Sigmoid colon (tissue), 7 donors: ENCODE measurements around the gene LILRA1. TPM values are rescaled to one million over a fixed set of nuclear protein-coding genes. Genes with fewer than 3 reads are reported as not detected.

Experiments used
- DNase-seq: peaks from one replicate; pipeline ENCODE4 v3.0.0-alpha.2; 2019
- H3K27ac ChIP-seq, 4 donors: fragments of 200-600 bp; sonication (generic); one replicate each; pipeline ENCODE4 v1.5.1; 2016 to 2019; ENCODE audit warnings: mild to moderate bottlenecking in 1 of 4
- H3K27me3 ChIP-seq, 3 donors: fragments of 200-600 bp; sonication (generic); one replicate each; pipeline ENCODE4 v1.5.1; 2019; ENCODE audit warnings: mild to moderate bottlenecking in 1 of 3
- H3K36me3 ChIP-seq, 4 donors: fragments of 200-600 bp; sonication (generic); one replicate each; pipeline ENCODE4 v1.5.1; 2016 to 2019
- H3K4me1 ChIP-seq, 4 donors: fragments of 200-600 bp; sonication (generic); one replicate each; pipeline ENCODE4 v1.5.1; 2017 to 2019
- H3K4me3 ChIP-seq, 4 donors: fragments of 200-600 bp; sonication (generic); one replicate each; pipeline ENCODE4 v1.5.1; 2017 to 2019; ENCODE audit warnings: mild to moderate bottlenecking in 2 of 4, moderate library complexity in 1 of 4
- H3K9me3 ChIP-seq, 4 donors: fragments of 200-600 bp in 3 of 4; sonication (generic) in 3 of 4; one replicate each; pipeline versions ENCODE4 v1.5.1 to v1.6.1; 2013 to 2019
- EP300 ChIP-seq, 4 donors: sonication (generic); formaldehyde crosslinking; IDR thresholded peaks; one replicate each; pipeline ENCODE4 v1.6.1; 2017; ENCODE audit warnings: antibody characterized with exemption in 4 of 4
- POLR2A ChIP-seq, 2 donors: fragments of 450-650 bp; IDR thresholded peaks; one replicate each; pipeline ENCODE4 v1.6.1; 2016; ENCODE audit warnings: antibody characterized with exemption in 2 of 2, mild to moderate bottlenecking in 2 of 2, moderate library complexity in 2 of 2
- POLR2AphosphoS5 ChIP-seq, 4 donors: sonication (generic); formaldehyde crosslinking; IDR thresholded peaks; one replicate each; pipeline ENCODE4 v1.6.1; 2017; ENCODE audit warnings: antibody characterized with exemption in 4 of 4
- WGBS, 2 donors: extraction: QIAGEN DNeasy Blood & Tissue Kit; methylation state at CpG; one replicate each; pipeline ENCODE4 v1.1.7; 2013; 5-methylcytosine and 5-hydroxymethylcytosine counted together
- intact Hi-C: fragments of 100-400 bp; cut with DNase I; formaldehyde crosslinking; loops from one replicate; pipeline ENCODE4 v1.15.1; 2023
- polyA plus RNA-seq, 3 donors: library from polyadenylated mRNA; stranded (reverse); fragments of 200-250 nt; gene quantifications; one replicate each; pipeline ENCODE4 v1.2.3, GENCODE V29; 2013
- total RNA-seq, 4 donors: library from RNA; depleted of rRNA; stranded (reverse); fragments of >200 nt; gene quantifications; one replicate each; pipeline ENCODE4 v1.1.0, GENCODE V29; 2016
- TF ChIP-seq, protein P1 (sequence below), 4 experiments: fragments of 450-650 bp in 3 of 4; fragments of 200-600 bp in 1 of 4; IDR thresholded peaks; one replicate each; pipeline ENCODE4 v1.5.1; 2016 to 2019; ENCODE audit warnings: antibody characterized with exemption in 4 of 4, mild to moderate bottlenecking in 3 of 4, moderate library complexity in 2 of 4
- donor health status: healthy with polysubstance abuse.
- donor health status: Bipolar disorder and iron deficiency.
- donor health status: healthy.

The LILRA1 gene
- total and polyA plus RNA-seq, 7 donors, result 0.54 to 2.3 (median 0.71) TPM; not detected in 2

DNA sequence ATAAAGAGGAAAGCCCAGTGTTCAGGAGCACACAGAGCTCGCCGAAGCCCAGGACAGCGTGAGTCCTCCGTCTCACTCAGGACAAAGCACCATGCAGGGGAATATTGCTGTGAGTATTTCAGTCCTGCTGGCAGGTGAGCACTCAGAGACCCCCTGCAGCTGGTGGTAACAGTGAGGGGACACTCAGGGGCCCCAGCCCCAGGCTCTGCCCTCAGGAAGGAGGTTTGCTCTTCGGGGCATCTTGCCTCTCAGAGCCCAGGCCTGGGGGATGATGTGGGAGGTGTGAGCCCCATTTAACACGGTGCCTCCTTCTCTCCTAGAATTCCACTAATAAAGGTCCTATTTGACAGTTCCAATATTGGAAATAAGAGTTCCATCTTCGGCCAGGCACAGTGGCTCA, 14.8 kb downstream of the LILRA1 start:
- Histone ChIP-seq H3K36me3 (no peaks in the 10 kb centered on the region), H3K27ac (no peak overlapping the region), H3K4me3 (no peak overlapping the region), H3K9me3 (peaks cover 0 to 7% (median 1%) of the 10 kb centered on the region in 4 donors), H3K27me3 (no peaks in the 10 kb centered on the region), H3K4me1 (no peaks in the 10 kb centered on the region)
- WGBS, 2 donors, result 81 to 86% methylated on average over 7 of the region's 7 CpGs
- intact Hi-C loops, result no loop called here
- TF ChIP-seq POLR2AphosphoS5 (IDR thresholded peaks at IDR 0.05) (no peak), EP300 (IDR thresholded peaks at IDR 0.05) (no peak), POLR2A (IDR thresholded peaks at IDR 0.05) (no peak)
- TF ChIP-seq, protein P1, sequence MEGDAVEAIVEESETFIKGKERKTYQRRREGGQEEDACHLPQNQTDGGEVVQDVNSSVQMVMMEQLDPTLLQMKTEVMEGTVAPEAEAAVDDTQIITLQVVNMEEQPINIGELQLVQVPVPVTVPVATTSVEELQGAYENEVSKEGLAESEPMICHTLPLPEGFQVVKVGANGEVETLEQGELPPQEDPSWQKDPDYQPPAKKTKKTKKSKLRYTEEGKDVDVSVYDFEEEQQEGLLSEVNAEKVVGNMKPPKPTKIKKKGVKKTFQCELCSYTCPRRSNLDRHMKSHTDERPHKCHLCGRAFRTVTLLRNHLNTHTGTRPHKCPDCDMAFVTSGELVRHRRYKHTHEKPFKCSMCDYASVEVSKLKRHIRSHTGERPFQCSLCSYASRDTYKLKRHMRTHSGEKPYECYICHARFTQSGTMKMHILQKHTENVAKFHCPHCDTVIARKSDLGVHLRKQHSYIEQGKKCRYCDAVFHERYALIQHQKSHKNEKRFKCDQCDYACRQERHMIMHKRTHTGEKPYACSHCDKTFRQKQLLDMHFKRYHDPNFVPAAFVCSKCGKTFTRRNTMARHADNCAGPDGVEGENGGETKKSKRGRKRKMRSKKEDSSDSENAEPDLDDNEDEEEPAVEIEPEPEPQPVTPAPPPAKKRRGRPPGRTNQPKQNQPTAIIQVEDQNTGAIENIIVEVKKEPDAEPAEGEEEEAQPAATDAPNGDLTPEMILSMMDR (IDR thresholded peaks at IDR 0.05), result no peak
- no peak for DNase-seq

DNA sequence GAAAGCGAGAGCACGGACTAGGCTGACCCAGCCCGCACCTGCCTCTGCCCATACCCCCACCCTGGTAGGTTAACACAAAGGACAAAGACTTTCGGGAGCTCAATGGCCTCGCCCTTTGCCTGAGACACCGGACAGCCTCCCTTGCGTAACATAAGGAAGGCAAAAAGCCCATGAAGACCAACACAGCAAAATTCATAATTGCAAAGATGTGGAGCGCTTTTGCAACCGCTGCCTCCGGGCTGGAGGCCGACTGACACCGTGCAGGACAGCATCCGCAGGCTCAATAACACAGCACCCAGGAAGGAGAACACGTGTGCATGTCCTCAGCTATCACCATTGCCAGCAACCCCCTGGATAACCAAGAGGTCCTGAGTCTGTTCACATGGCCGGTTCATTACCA, 15.4 kb downstream of the LILRA1 start:
- TF ChIP-seq POLR2AphosphoS5 (IDR thresholded peaks at IDR 0.05), result no peak
- no peak for TF ChIP-seq EP300 (IDR thresholded peaks at IDR 0.05)
- TF ChIP-seq POLR2A (IDR thresholded peaks at IDR 0.05), result no peak
- TF ChIP-seq, protein P1 (IDR thresholded peaks at IDR 0.05), result no peak
- intact Hi-C loops, result no loop called here
- no peak for DNase-seq
- 87 to 88% methylated on average over 15 of the region's 15 CpGs for WGBS, 2 donors
- Histone ChIP-seq H3K36me3 (no peaks in the 10 kb centered on the region), H3K9me3 (peaks cover 0 to 7% (median 1%) of the 10 kb centered on the region in 4 donors), H3K4me3 (no peak overlapping the region), H3K4me1 (no peaks in the 10 kb centered on the region), H3K27me3 (no peaks in the 10 kb centered on the region), H3K27ac (no peak overlapping the region)

DNA sequence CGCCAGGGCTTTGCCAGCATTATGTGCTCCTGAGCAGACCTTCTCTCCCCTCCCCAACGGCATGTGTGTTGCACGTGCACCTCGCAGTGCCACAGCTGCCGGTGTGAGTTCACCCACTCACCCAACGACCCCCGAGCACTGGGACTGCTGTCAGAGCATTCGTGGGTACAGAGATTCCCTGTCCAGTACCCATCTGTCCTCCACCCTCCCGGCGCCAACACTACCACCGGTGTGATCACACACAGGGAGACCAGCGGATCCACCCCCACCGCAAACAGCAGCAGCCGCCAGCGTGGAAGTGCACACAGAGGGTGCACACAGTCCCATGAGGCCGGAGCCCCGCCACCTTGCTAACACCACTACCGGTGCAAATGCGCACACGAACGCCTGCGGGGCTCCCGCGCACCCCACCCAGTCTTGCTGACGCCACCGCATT, 15.9 kb downstream of the LILRA1 start:
- 86 to 88% methylated on average over 26 of the region's 26 CpGs for WGBS, 2 donors

DNA sequence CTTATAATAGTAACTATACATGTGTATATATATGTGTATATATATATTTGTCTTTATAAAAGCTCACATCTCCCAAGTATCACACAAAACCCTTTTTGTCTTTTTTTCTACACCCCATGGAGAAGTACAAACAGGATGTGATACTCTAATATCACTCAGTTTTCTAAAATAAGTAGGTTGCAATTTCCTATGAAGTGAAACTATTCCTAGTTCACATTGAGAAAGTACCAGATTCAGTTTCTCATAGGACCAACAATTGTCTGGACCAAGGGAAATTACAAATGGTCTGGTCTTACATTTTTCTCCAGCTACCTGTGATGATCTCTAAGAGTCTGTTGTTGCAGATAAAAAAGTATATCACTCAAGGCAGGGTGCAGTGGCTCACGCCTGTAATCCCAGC, 19.0 kb downstream of the LILRA1 start:
- Histone ChIP-seq H3K4me3 (no peak overlapping the region), H3K27me3 (no peaks in the 10 kb centered on the region), H3K36me3 (no peaks in the 10 kb centered on the region), H3K4me1 (no peaks in the 10 kb centered on the region), H3K9me3 (peaks cover 0 to 4% (median 0%) of the 10 kb centered on the region in 4 donors), H3K27ac (no peak overlapping the region)
- no peak for DNase-seq
- intact Hi-C loops, result no loop called here
- WGBS, 2 donors, result 87 to 89% methylated on average over 1 of the region's 1 CpG
- TF ChIP-seq EP300 (IDR thresholded peaks at IDR 0.05) (no peak), POLR2A (IDR thresholded peaks at IDR 0.05) (no peak), POLR2AphosphoS5 (IDR thresholded peaks at IDR 0.05) (no peak)
- TF ChIP-seq, protein P1 (IDR thresholded peaks at IDR 0.05), result no peak

More for the DNA sequence above, 15.9 kb downstream of the LILRA1 start:
- intact Hi-C loops, result no loop called here
- Histone ChIP-seq H3K27ac (no peak overlapping the region), H3K4me1 (no peaks in the 10 kb centered on the region), H3K27me3 (no peaks in the 10 kb centered on the region), H3K36me3 (no peaks in the 10 kb centered on the region), H3K4me3 (no peak overlapping the region), H3K9me3 (peaks cover 0 to 7% (median 1%) of the 10 kb centered on the region in 4 donors)
- DNase-seq, result no peak
- TF ChIP-seq POLR2A (IDR thresholded peaks at IDR 0.05), result no peak
- no peak for TF ChIP-seq EP300 (IDR thresholded peaks at IDR 0.05)
- TF ChIP-seq POLR2AphosphoS5 (IDR thresholded peaks at IDR 0.05), result no peak
- TF ChIP-seq, protein P1 (IDR thresholded peaks at IDR 0.05), result no peak

DNA sequence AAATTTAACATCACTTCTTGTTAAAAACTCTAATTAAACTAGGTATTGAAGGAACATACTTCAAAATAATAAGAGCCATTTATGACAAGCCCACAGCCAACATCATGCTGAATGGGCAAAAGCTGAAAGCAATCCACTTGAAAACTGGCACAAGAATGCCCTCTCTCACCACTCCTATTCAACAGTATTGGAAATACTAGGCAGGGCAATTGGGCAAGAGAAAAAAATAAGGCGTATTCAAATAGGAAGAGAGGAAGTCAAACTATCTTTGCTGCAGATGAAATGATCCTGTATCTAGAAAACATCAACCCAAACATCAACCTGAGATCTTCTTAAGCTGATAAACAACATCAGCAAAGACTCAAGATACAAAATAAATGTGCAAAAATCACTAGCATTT, 21.3 kb downstream of the LILRA1 start:
- H3K4me1 ChIP-seq, result no peaks in the 10 kb centered on the region
- H3K27me3 ChIP-seq, result no peaks in the 10 kb centered on the region
- H3K36me3 ChIP-seq, result no peaks in the 10 kb centered on the region
- WGBS, 2 donors, result 83 to 97% methylated on average over 1 of the region's 1 CpG
- TF ChIP-seq, protein P1 (IDR thresholded peaks at IDR 0.05), result no peak
- TF ChIP-seq POLR2AphosphoS5 (IDR thresholded peaks at IDR 0.05), result no peak
- no peak for TF ChIP-seq EP300 (IDR thresholded peaks at IDR 0.05)
- TF ChIP-seq POLR2A (IDR thresholded peaks at IDR 0.05), result no peak
- H3K9me3 ChIP-seq, result peaks cover 0 to 4% (median 0%) of the 10 kb centered on the region in 4 donors
- H3K4me3 ChIP-seq, result no peak overlapping the region
- DNase-seq, result no peak
- intact Hi-C loops, result no loop called here
- no peak overlapping the region for H3K27ac ChIP-seq
